ENCODE data around the gene LAMP5.

- TF ChIP-seq CTCF (IDR thresholded peaks at IDR 0.05 in 4 of 5, conservative IDR thresholded peaks at IDR 0.05 in 1 of 5) (no peak), POLR2A (IDR thresholded peaks at IDR 0.05) (no peak)
These were observed 27.2 kb upstream of the LAMP5 start for GRCh38 chr20:9487231-9487630.
